HCT116 (cell line): Measurements from ENCODE around the gene KIF26A. TPM values are rescaled to one million over a fixed set of nuclear protein-coding genes. Genes with fewer than 3 reads are reported as not detected.

ENCODE experiments used
- ATAC-seq: fragments of 200-7000 bp; cut with Tn5 transposase; 2 replicates; pipeline ENCODE4 v1.9.1; 2020; ENCODE audit warnings: mild to moderate bottlenecking, moderate library complexity
- BruUV-seq: library from RNA; stranded (reverse); fragments of 400-500 nt; replicated peaks from 2 replicates; lab custom pipeline; 2021; lab: Mats Ljungman, UMichigan
- CTCF ChIA-PET: fragments of 300-600 bp; sonication (Branson Sonifier 250); formaldehyde crosslinking; loops from one replicate; lab custom pipeline; 2021; ENCODE audit warnings: antibody characterized with exemption; lab: Charles Lee
- POLR2A ChIA-PET: fragments of 300-600, 350-600 bp; sonication (Branson Sonifier 250); formaldehyde crosslinking; loops from one replicate; lab custom pipeline; 2021; ENCODE audit warnings: antibody characterized with exemption; lab: Charles Lee
- RAD21 ChIA-PET, 2 experiments: fragments of 300-600 bp; sonication (Branson Sonifier 250); formaldehyde crosslinking; loops; one replicate each; lab custom pipeline; 2023; ENCODE audit warnings: low total read pairs in 2 of 2; ENCODE audit not compliant: uncharacterized antibody in 2 of 2, unreplicated experiment in 2 of 2, low non-redundant PET in 1 of 2; lab: Charles Lee
- DNase-seq: peaks from one replicate; pipeline ENCODE4 v3.0.0-alpha.2; 2010; ENCODE audit warnings: low read depth, low spot score
- H2AFZ ChIP-seq: fragments of 200-600 bp; shearing (Covaris generic), sonication (generic); 2 replicates; pipeline ENCODE4 v1.6.1; 2017; ENCODE audit warnings: low read depth, mixed run types, mixed read lengths, antibody characterized with exemption, low read length; ENCODE audit not compliant: poor library complexity, severe bottlenecking
- H3K27ac ChIP-seq: 2 replicates; pipeline ENCODE4 v1.5.1; 2012; ENCODE audit warnings: low read depth, low read length
- H3K27me3 ChIP-seq: fragments of 200-600 bp; sonication (generic); 2 replicates; pipeline ENCODE4 v1.6.1; 2016; ENCODE audit warnings: mixed run types, low read length, mixed read lengths; ENCODE audit not compliant: insufficient read depth
- H3K36me3 ChIP-seq, 2 experiments: fragments of 200-500 bp in 1 of 2; fragments of 200-600 bp in 1 of 2; sonication (Bioruptor generic) in 1 of 2; sonication (generic) in 1 of 2; 2 replicates each; pipeline versions ENCODE4 v1.5.1 to v1.6.1; 2014 to 2016; ENCODE audit warnings: low read length in 2 of 2, inconsistent platforms in 1 of 2, mixed read lengths in 1 of 2, mixed run types in 1 of 2; ENCODE audit not compliant: insufficient read depth in 2 of 2, control insufficient read depth in 1 of 2
- H3K4me1 ChIP-seq, 2 experiments: fragments of 200-600 bp in 1 of 2; sonication (generic) in 1 of 2; 2 replicates each; pipeline versions ENCODE4 v1.5.1 to v1.6.1; 2012 to 2017; ENCODE audit warnings: low read length in 2 of 2, inconsistent platforms in 1 of 2, mild to moderate bottlenecking in 1 of 2, mixed read lengths in 1 of 2, mixed run types in 1 of 2, moderate library complexity in 1 of 2; ENCODE audit not compliant: insufficient read depth in 2 of 2, control insufficient read depth in 1 of 2
- H3K4me2 ChIP-seq: fragments of 200-600 bp; sonication (generic); 2 replicates; pipeline ENCODE4 v1.6.1; 2017; ENCODE audit warnings: mixed run types, low read length, mixed read lengths
- H3K4me3 ChIP-seq, 2 experiments: fragments of 200-600 bp in 1 of 2; sonication (generic) in 1 of 2; replicated peaks in 1 of 2; 2 replicates each; pipeline ENCODE4 v1.5.1; 2011 to 2016; ENCODE audit warnings: low read length in 2 of 2, control low read depth in 1 of 2, low read depth in 1 of 2, mild to moderate bottlenecking in 1 of 2, mixed read lengths in 1 of 2, mixed run types in 1 of 2
- H3K79me2 ChIP-seq: fragments of 200-600 bp; sonication (generic); 2 replicates; pipeline ENCODE4 v1.6.1; 2017; ENCODE audit warnings: mild to moderate bottlenecking, mixed run types, low read length, moderate library complexity, mixed read lengths; ENCODE audit not compliant: insufficient read depth
- H3K9ac ChIP-seq: fragments of 200-600 bp; sonication (generic); 2 replicates; pipeline ENCODE4 v1.6.1; 2016; ENCODE audit warnings: low read length, mixed read lengths
- H3K9me2 ChIP-seq: fragments of 200-600 bp; sonication (generic), shearing (Covaris generic); 2 replicates; pipeline ENCODE4 v1.6.1; 2017; ENCODE audit warnings: mixed run types, mild to moderate bottlenecking, moderate library complexity; ENCODE audit not compliant: insufficient read depth
- H3K9me3 ChIP-seq, 2 experiments: fragments of 200-500 bp in 1 of 2; fragments of 200-600 bp in 1 of 2; sonication (Bioruptor generic) in 1 of 2; sonication (generic) in 1 of 2; 2 replicates each; pipeline ENCODE4 v1.6.1; 2014 to 2017; ENCODE audit warnings: low read length in 2 of 2, mixed read lengths in 2 of 2, inconsistent platforms in 1 of 2, low read depth in 1 of 2, mild to moderate bottlenecking in 1 of 2, mixed run types in 1 of 2, moderate library complexity in 1 of 2; ENCODE audit not compliant: control insufficient read depth in 1 of 2, insufficient read depth in 1 of 2
- H4K20me1 ChIP-seq: fragments of 200-600 bp; sonication (generic), shearing (Covaris generic); 2 replicates; pipeline ENCODE4 v1.6.1; 2017; ENCODE audit warnings: mixed run types, mild to moderate bottlenecking, moderate library complexity; ENCODE audit not compliant: insufficient read depth
- CEBPB ChIP-seq: IDR thresholded peaks from 2 replicates; pipeline ENCODE4 v1.6.1; 2012; ENCODE audit warnings: low read depth
- ELF1 ChIP-seq: IDR thresholded peaks from 2 replicates; pipeline ENCODE4 v1.6.1; 2012; ENCODE audit warnings: low read depth, borderline replicate concordance
- EZH2 ChIP-seq: fragments of 200-600 bp; sonication (generic); IDR thresholded peaks from 2 replicates; pipeline ENCODE4 v1.6.1; 2017; ENCODE audit warnings: antibody characterized with exemption, mixed run types
- JUND ChIP-seq: IDR thresholded peaks from 2 replicates; pipeline ENCODE4 v1.6.1; 2012
- POLR2AphosphoS5 ChIP-seq: IDR thresholded peaks from 2 replicates; pipeline ENCODE4 v1.6.1; 2011; ENCODE audit warnings: mild to moderate bottlenecking, low read depth, low read length, moderate library complexity
- YY1 ChIP-seq: IDR thresholded peaks from 2 replicates; pipeline ENCODE4 v1.6.1; 2011; ENCODE audit warnings: low read length, low read depth, moderate library complexity, mild to moderate bottlenecking; ENCODE audit not compliant: insufficient replicate concordance; ENCODE audit errors: extremely low read depth
- ZNF274 ChIP-seq: fragments of 200-500 bp; sonication (Bioruptor generic); IDR thresholded peaks from 2 replicates; pipeline ENCODE4 v1.6.1; 2014; ENCODE audit warnings: mild to moderate bottlenecking, low read depth, low read length, inconsistent platforms
- intact Hi-C: fragments of 100-400 bp; cut with micrococcal nuclease; formaldehyde crosslinking; loops from 2 replicates; pipeline ENCODE4 v1.10.0; 2022
- total RNA-seq: library from RNA; stranded (reverse); gene quantifications from one replicate; pipeline ENCODE4 v1.2.1, GENCODE V29; 2021; ENCODE audit not compliant: unreplicated experiment
- TF ChIP-seq, protein P1 (sequence below): IDR thresholded peaks from 2 replicates; pipeline ENCODE4 v1.6.1; 2011; ENCODE audit warnings: mild to moderate bottlenecking, low read length, moderate library complexity; ENCODE audit not compliant: insufficient replicate concordance; ENCODE audit errors: extremely low read depth

The KIF26A gene
- total RNA-seq, 1 experiment from 2014 or later = 10.2 TPM

DNA sequence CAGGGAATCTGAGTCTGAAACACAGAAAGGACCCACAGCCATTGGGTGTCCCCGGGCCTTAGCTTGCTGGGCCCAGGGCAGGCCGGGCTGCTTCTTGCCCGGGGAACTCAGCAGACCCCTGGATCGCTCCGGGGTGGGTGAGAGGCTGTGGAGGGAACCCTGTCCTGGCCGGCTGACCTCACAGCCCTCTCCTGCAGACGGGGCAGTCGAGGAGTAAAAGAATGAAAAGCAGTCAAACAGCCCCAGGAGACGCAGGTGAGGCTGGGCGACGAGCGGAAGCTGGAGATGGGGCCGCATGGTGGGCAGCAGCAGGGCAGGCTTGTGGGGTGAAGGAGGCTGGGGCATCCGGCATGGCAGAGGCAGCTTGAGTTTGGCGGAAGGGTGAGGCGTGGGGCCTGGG, 57.0 kb downstream of the KIF26A start:
- Histone ChIP-seq H3K4me2 (no peak overlapping the region), H3K79me2 (no peaks in the 10 kb centered on the region), H3K4me1 (no peaks in the 10 kb centered on the region), H2AFZ (no peak overlapping the region), H3K4me3 (no peak overlapping the region), H3K9ac (no peak overlapping the region), H3K27me3 (peaks cover 7% of the 10 kb centered on the region; the same call in 1 of the 2 replicates), H4K20me1 (no peaks in the 10 kb centered on the region), H3K36me3 (no peaks in the 10 kb centered on the region), H3K9me3 (no peaks in the 10 kb centered on the region), H3K9me2 (no peaks in the 10 kb centered on the region), H3K27ac (no peak overlapping the region)
- ChIA-PET RAD21 (no interaction called here), CTCF (no interaction called here), POLR2A (no interaction called here)
- intact Hi-C loops = no loop called here
- ATAC-seq = no peak
- no TSS peak for BruUV-seq
- TF ChIP-seq CEBPB (no peak), YY1 (no peak), JUND (no peak), EZH2 (no peak), ZNF274 (no peak)
- DNase-seq = no peak

DNA sequence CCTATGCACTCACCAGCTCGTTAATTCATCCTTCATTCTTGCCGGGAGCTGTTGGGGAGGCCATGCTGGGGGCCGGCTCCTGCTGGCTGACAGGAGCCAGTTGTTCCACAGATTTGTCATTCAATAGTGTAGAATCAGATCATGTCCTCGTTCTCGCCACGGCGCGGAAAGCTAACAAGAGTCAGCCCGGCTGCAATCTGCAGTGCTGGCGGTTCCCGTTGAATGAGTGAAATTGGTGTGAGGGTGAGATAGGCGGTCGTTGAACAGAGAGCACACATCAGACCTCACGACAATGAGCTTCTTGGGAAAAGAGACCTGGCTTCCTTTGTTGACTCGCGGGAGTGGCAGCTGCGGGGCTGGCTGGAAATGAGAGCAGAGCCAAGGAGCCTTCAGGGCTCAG, 57.5 kb downstream of the KIF26A start:
- Histone ChIP-seq H3K9me3 (no peaks in the 10 kb centered on the region), H3K79me2 (no peaks in the 10 kb centered on the region), H4K20me1 (no peaks in the 10 kb centered on the region), H3K27me3 (peaks cover 7% of the 10 kb centered on the region; the same call in 1 of the 2 replicates), H3K4me2 (no peak overlapping the region), H3K9me2 (no peaks in the 10 kb centered on the region), H3K4me3 (no peak overlapping the region), H3K36me3 (no peaks in the 10 kb centered on the region), H3K9ac (no peak overlapping the region), H2AFZ (no peak overlapping the region), H3K27ac (no peak overlapping the region), H3K4me1 (no peaks in the 10 kb centered on the region)
- intact Hi-C loops = no loop called here
- ChIA-PET POLR2A (no interaction called here), CTCF (no interaction called here), RAD21 (no interaction called here)
- no TSS peak for BruUV-seq
- no peak for DNase-seq
- ATAC-seq = no peak
- no peak for TF ChIP-seq JUND
- no peak for TF ChIP-seq EZH2
- TF ChIP-seq ELF1 = no peak
- TF ChIP-seq YY1 = no peak
- TF ChIP-seq, protein P1, sequence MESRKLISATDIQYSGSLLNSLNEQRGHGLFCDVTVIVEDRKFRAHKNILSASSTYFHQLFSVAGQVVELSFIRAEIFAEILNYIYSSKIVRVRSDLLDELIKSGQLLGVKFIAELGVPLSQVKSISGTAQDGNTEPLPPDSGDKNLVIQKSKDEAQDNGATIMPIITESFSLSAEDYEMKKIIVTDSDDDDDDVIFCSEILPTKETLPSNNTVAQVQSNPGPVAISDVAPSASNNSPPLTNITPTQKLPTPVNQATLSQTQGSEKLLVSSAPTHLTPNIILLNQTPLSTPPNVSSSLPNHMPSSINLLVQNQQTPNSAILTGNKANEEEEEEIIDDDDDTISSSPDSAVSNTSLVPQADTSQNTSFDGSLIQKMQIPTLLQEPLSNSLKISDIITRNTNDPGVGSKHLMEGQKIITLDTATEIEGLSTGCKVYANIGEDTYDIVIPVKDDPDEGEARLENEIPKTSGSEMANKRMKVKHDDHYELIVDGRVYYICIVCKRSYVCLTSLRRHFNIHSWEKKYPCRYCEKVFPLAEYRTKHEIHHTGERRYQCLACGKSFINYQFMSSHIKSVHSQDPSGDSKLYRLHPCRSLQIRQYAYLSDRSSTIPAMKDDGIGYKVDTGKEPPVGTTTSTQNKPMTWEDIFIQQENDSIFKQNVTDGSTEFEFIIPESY = no peak
- TF ChIP-seq POLR2AphosphoS5 = no peak
- no peak for TF ChIP-seq CEBPB
- TF ChIP-seq ZNF274 = no peak
